GM20431 (cell line): ENCODE measurements around the gene NFKBIE.

ENCODE experiments used
- in situ Hi-C: fragments of 300-500 bp; cut with MseI, MboI; formaldehyde crosslinking; loops from one replicate; pipeline ENCODE4 v1.15.0; 2020; ENCODE audit warnings: low sequenced_read_pairs; ENCODE audit not compliant: unreplicated experiment

The NFKBIE gene

GRCh38 chr6:44250067-44250717 lies 15.2 kb downstream of the NFKBIE start:
- in situ Hi-C loops, result no loop called here

DNA sequence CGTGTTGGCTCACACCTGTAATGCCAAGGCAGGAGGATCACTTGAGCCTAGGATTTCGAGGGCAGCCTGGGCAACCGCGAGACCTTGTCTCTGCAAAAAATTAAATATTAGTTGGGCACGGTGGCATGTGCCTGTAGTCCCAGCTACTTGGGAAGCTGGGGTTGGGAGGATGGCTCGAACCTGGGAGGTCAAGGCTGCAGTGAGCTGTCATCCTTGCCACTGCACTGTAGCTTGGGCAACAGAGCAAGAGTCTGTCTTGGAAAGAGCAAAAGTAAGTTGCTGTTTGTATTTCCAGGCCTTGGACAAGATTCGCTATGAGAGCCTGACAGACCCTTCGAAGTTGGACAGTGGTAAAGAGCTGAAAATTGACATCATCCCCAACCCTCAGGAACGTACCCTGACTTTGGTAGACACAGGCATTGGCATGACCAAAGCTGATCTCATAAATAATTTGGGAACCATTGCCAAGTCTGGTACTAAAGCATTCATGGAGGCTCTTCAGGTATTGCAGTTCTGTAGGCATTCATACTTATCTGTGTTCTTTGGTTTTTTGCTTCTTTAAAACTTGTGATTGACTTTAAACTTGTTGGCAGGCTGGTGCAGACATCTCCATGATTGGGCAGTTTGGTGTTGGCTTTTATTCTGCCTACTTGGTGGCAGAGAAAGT lies 16.1 kb downstream of the NFKBIE start:
- in situ Hi-C loops, result no loop called here

- in situ Hi-C loops, result no loop called here
Observed at GRCh38 chr6:44248579-44248978, 16.8 kb downstream of the NFKBIE start.

GRCh38 chr6:44247338-44248302 lies 17.7 kb downstream of the NFKBIE start:
- in situ Hi-C loops, result no loop called here

DNA sequence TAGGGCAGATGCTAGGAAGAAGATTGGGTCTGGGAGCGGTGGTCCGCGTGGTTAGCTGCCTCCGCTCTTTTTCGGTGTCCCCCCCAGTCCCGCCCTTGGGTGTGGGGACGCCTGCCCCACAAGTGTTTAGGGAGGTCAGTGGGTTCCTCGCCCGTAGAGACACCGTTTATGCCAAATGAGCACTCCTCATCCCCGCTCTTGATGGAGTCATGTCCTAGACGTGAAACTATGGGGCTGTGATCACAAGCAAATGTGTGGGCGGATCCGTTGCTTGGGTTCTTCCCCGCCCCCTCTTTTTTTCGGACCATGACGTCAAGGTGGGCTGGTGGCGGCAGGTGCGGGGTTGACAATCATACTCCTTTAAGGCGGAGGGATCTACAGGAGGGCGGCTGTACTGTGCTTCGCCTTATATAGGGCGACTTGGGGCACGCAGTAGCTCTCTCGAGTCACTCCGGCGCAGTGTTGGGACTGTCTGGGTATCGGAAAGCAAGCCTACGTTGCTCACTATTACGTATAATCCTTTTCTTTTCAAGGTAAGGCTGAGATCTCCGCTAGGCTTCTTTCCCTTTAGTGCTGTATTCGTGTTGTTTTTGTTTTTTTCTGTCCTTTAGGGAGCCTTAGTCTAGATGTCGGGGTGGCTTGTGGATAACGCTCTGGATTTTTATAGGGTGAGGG lies 18.6 kb downstream of the NFKBIE start, which contains the start of gene HSP90AB1:
Gene HSP90AB1, plus strand, starts transcription at position 439 of the 675 bp plus-strand sequence. CDS start 1,529 bp downstream, outside the sequence.
- in situ Hi-C loops, result no loop called here

DNA sequence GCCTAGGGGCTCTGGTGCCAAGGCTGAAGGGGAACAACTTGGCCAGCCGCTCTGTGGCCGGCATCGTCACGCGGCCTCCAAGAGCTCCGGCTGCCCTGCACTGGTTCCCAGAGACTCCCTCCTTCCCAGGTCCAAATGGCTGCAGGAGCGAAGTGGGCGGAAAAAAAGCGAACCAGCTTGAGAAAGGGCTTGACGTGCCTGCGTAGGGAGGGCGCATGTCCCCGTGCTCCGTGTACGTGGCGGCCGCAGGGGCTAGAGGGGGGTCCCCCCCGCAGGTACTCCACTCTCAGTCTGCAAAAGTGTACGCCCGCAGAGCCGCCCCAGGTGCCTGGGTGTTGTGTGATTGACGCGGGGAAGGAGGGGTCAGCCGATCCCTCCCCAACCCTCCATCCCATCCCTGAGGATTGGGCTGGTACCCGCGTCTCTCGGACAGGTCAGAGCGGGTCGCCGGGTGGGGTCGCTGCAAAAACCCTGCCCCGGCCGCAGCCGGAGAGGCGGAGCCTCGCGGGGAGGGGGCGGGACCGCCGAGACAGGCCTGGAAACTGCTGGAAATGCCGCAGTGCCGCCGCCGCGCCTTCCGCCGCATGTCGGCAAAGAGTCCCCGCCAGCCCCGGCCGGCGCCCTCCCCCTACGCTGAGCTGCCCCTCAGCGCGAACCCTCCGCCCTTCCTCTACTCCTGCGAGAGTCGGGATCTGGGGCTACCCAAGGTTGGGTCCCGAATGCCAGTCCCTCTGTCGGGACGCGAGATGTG lies 19.3 kb downstream of the NFKBIE start:
- in situ Hi-C loops, result no loop called here

- in situ Hi-C loops, result no loop called here
Observed at GRCh38 chr6:44245391-44245911, 19.9 kb downstream of the NFKBIE start.

- in situ Hi-C loops, result no loop called here
Observed at GRCh38 chr6:44243345-44243744, 22.0 kb downstream of the NFKBIE start.

DNA sequence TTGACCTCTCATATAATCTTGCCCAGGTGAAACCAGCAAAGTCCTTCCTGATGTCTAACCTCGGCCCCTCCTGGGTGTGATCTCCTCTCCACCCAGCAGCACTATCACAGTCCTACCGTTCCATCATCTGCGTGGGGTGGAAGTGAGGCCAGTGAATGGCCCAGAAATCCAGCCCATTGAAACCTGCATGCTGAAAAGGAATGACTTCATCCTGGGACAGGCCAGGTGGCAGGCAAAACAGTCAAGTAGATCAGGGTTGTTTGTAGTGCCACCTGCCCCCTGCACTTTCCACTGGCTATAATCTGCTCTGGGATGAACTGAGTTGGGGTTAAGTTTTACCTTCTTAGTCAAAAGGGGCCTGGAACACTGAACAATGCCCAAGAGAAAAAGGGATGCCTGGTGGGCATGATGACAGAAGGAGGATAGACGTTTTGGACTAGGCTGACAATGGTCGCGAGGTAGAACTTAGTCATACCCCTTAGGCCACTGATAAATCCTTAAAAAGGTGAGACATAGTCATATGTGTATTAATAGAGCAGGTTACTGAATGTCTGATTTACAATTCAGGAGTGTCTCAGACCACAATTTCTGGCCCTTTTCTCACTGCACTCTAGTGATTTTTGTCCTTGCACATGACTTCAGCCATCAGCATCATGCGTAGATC lies 26.5 kb downstream of the NFKBIE start:
- in situ Hi-C loops, result loop anchor here (10.0 kb wide), 1 partner anchor 74 kb away; no protein-coding TSS in a partner anchor

- in situ Hi-C loops, result loop anchor here (10.0 kb wide), 1 partner anchor 73 kb away; no protein-coding TSS in a partner anchor
Observed at GRCh38 chr6:44237813-44238433, 27.4 kb downstream of the NFKBIE start.

DNA sequence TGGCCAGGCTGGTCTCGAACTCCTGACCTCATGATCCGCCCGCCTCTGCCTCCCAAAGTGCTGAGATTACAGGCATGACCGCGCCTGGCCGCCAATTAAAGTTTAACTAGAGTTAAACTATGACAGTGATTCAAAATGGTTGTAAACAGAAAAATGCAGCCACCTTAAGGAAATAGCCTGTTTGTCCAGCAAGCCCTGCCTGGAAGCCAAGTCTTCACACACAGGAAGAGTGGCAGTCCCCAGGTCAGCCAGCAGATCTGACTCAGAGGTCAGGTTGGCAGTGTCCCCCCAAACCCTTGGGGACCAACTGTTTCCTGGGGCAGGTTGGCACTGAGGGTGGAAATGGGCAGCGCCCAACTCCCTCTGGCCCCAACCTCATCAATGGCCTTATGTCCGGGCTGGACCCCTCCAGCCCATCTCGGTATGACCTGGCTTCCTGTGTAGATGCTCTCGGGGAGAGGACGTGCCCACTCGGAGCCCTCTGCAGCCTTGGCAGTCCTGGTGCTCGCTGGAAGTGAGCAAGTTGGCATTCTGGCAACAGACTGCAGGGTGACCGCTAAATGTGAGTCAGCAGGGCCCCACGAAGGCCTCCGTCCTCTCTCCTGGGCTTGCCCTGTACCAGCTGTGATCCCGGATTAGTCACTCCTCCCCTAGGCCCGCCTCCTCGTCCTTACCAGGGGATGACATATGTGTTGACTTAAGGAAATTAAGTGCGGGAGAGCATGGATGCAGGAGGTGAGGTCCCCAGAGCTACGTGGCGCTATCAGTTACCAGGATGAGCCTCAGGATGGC lies 28.1 kb downstream of the NFKBIE start:
- in situ Hi-C loops, result loop anchor here (10.0 kb wide), 1 partner anchor 72 kb away; no protein-coding TSS in a partner anchor

DNA sequence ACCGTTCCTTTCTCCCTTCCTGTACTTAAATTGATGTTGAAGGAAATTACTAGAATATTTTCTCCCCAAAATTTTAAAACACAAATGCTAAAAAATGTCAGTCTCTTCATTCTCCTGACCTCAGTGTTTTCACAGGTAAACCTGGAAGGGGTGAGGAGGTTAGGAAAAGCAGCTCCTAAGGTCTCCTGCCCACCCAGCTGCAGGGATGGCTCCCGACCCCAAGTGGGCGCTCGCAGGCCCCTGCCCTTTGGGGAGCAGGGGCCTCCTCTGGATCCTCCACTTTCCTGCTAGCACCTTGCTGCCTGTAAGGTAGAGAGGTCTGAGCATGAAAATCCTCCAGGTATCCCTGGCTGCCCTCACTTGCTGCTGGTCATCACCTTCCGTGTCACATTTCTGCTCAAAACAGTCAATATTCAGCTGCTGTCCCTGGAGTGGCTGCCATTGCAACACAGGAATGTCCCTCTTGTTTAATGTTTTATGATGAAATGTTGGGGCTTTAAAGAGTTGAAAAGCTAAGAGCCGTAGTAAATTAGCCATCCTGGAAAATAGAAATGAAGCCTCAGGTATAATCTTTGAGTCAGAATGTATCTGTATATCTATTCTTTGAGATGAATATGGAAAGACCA lies 29.3 kb downstream of the NFKBIE start:
- in situ Hi-C loops, result loop anchor here (10.0 kb wide), 1 partner anchor 71 kb away; no protein-coding TSS in a partner anchor

- in situ Hi-C loops, result loop anchor here (10.0 kb wide), 1 partner anchor 70 kb away; no protein-coding TSS in a partner anchor
Observed at GRCh38 chr6:44235269-44235668, 30.1 kb downstream of the NFKBIE start.

GRCh38 chr6:44234101-44235025 lies 31.0 kb downstream of the NFKBIE start:
- in situ Hi-C loops, result loop anchor here (10.0 kb wide), 1 partner anchor 70 kb away; no protein-coding TSS in a partner anchor

DNA sequence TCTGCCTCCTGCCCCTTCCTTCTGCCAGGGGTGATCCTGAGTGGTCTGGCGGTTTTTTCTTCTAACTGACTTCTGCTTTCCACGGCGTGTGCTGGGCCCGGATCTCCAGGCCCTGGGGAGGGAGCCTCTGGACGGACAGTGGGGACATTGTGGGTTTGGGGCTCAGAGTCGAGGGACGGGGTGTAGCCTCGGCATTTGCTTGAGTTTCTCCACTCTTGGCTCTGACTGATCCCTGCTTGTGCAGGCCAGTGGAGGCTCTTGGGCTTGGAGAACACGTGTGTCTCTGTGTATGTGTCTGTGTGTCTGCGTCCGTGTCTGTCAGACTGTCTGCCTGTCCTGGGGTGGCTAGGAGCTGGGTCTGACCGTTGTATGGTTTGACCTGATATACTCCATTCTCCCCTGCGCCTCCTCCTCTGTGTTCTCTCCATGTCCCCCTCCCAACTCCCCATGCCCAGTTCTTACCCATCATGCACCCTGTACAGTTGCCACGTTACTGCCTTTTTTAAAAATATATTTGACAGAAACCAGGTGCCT lies 31.7 kb downstream of the NFKBIE start:
- in situ Hi-C loops, result loop anchor here (10.0 kb wide), 1 partner anchor 69 kb away; no protein-coding TSS in a partner anchor
